Spinal cord (tissue), 10 donors: ENCODE results near the gene DIP2C. TPM values are rescaled to one million over a fixed set of nuclear protein-coding genes. Genes with fewer than 3 reads are reported as not detected.
"Not testable (repeated sequence)": the region's sequence is repeated elsewhere in the genome, so short reads cannot be mapped to it uniquely, and the experiment has no call there.

Experiments used
- DNase-seq, 6 donors: peaks; one replicate each; pipeline versions ENCODE4 v3.0.0 to v3.0.0-alpha.2; 2013 to 2015; ENCODE audit warnings: low spot score in 6 of 6, low read depth in 4 of 6
- H3K27ac ChIP-seq: one replicate; pipeline ENCODE4 v1.5.1; 2013; ENCODE audit warnings: low read depth, low read length, control low read depth
- H3K27me3 ChIP-seq: one replicate; pipeline ENCODE4 v1.6.1; 2013; ENCODE audit warnings: low read length; ENCODE audit not compliant: control insufficient read depth, insufficient read depth
- H3K36me3 ChIP-seq: one replicate; pipeline ENCODE4 v1.6.1; 2013; ENCODE audit warnings: low read length; ENCODE audit not compliant: control insufficient read depth, insufficient read depth
- H3K4me1 ChIP-seq: one replicate; pipeline ENCODE4 v1.6.1; 2013; ENCODE audit warnings: low read length; ENCODE audit not compliant: control insufficient read depth, insufficient read depth
- H3K4me3 ChIP-seq: one replicate; pipeline ENCODE4 v1.5.1; 2013; ENCODE audit warnings: low read depth, low read length, control low read depth
- H3K9me3 ChIP-seq: one replicate; pipeline ENCODE4 v1.6.1; 2013; ENCODE audit warnings: low read length; ENCODE audit not compliant: control insufficient read depth, insufficient read depth
- WGBS: methylation state at CpG from one replicate; pipeline ENCODE4 v1.1.5; 2013; ENCODE audit warnings: missing lambda C conversion rate; ENCODE audit not compliant: insufficient coverage; 5-methylcytosine and 5-hydroxymethylcytosine counted together
- polyA plus RNA-seq, 2 donors: library from polyadenylated mRNA; unstranded; fragments of 120-200 nt; gene quantifications; one replicate each; pipeline ENCODE4 v1.2.1, GENCODE V29; 2013; ENCODE audit not compliant: insufficient read length in 2 of 2
- total RNA-seq, 2 donors: library from RNA; depleted of rRNA in 1 of 2; stranded (reverse); fragments of 120-200 nt in 1 of 2; fragments of >200 nt in 1 of 2; gene quantifications; one replicate each; pipeline versions ENCODE4 v1.2.3 to v1.2.4, GENCODE V29; 2013 to 2014
- donor health status: healthy.

The DIP2C gene
- total and polyA plus RNA-seq, 4 donors: 15.4 to 36.3 (median 29.3) TPM

GRCh38 chr10:451856-452255 is 237.6 kb downstream of the DIP2C start:
- DNase-seq: no peak
- WGBS: 81% methylated on average over 7 of the region's 7 CpGs
- Histone ChIP-seq H3K36me3 (peaks cover 2% of the 10 kb centered on the region), H3K9me3 (no peaks in the 10 kb centered on the region), H3K4me1 (peaks cover 21% of the 10 kb centered on the region), H3K27ac (no peak overlapping the region), H3K27me3 (no peaks in the 10 kb centered on the region), H3K4me3 (no peak overlapping the region)

DNA sequence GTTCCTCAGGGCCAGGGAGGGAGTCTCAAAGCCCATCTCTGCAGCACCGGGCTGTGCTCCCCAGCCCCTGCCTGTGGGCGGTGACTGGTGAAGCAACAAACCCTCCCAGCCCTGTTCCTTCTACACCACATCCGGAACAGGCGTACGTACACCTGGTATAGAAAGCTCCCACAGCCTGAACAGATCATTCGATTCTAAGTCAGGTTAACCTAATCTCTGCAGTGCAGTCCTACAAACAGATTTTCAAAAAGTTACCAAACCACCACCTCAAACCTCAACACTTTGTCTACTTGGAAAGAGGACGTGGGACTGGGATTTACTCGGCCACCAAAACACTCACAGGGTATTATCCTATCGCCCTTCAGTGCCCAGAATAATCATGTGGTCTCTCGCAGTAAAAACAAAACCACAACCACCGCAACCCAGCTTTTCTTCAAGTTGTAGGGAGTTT is 238.4 kb downstream of the DIP2C start:
- no peak overlapping the region for H3K27ac ChIP-seq
- H3K36me3 ChIP-seq: peaks cover 2% of the 10 kb centered on the region
- H3K27me3 ChIP-seq: no peaks in the 10 kb centered on the region
- H3K4me3 ChIP-seq: no peak overlapping the region
- 77% methylated on average over 6 of the region's 11 CpGs for whole genome bisulfite sequencing
- no peak for DNase-seq
- H3K9me3 ChIP-seq: no peaks in the 10 kb centered on the region
- peaks cover 18% of the 10 kb centered on the region for H3K4me1 ChIP-seq

GRCh38 chr10:450463-450862 is 239.0 kb downstream of the DIP2C start:
- Histone ChIP-seq H3K27ac (no peak overlapping the region), H3K36me3 (peaks cover 2% of the 10 kb centered on the region), H3K4me3 (no peak overlapping the region), H3K9me3 (no peaks in the 10 kb centered on the region), H3K27me3 (no peaks in the 10 kb centered on the region), H3K4me1 (peaks cover 18% of the 10 kb centered on the region)
- DNase-seq: no peak
- 56% methylated on average over 2 of the region's 3 CpGs for WGBS

GRCh38 chr10:449331-449730 is 240.1 kb downstream of the DIP2C start:
- no CpG with 5 or more reads among the region's 6 CpGs for WGBS
- DNase-seq, H3K9me3 ChIP-seq, H3K27me3 ChIP-seq, H3K27ac ChIP-seq, H3K4me3 ChIP-seq, H3K36me3 ChIP-seq: not testable (repeated sequence)
- H3K4me1 ChIP-seq: peaks cover 18% of the 10 kb centered on the region

GRCh38 chr10:443459-443858 is 246.0 kb downstream of the DIP2C start:
- 82% methylated on average over 1 of the region's 2 CpGs for WGBS
- H3K4me3 ChIP-seq: no peak overlapping the region
- peaks cover 2% of the 10 kb centered on the region for H3K4me1 ChIP-seq
- no peaks in the 10 kb centered on the region for H3K9me3 ChIP-seq
- DNase-seq: no peak
- peaks cover 14% of the 10 kb centered on the region for H3K36me3 ChIP-seq
- H3K27ac ChIP-seq: no peak overlapping the region
- no peaks in the 10 kb centered on the region for H3K27me3 ChIP-seq

- H3K27me3 ChIP-seq: no peaks in the 10 kb centered on the region
- no peak overlapping the region for H3K27ac ChIP-seq
- no peak for DNase-seq
- peaks cover 17% of the 10 kb centered on the region for H3K36me3 ChIP-seq
- H3K9me3 ChIP-seq: no peaks in the 10 kb centered on the region
- 93% methylated on average over 6 of the region's 6 CpGs for WGBS
- peaks cover 5% of the 10 kb centered on the region for H3K4me1 ChIP-seq
- H3K4me3 ChIP-seq: no peak overlapping the region
These were observed 247.3 kb downstream of the DIP2C start for GRCh38 chr10:442209-442608.

DNA sequence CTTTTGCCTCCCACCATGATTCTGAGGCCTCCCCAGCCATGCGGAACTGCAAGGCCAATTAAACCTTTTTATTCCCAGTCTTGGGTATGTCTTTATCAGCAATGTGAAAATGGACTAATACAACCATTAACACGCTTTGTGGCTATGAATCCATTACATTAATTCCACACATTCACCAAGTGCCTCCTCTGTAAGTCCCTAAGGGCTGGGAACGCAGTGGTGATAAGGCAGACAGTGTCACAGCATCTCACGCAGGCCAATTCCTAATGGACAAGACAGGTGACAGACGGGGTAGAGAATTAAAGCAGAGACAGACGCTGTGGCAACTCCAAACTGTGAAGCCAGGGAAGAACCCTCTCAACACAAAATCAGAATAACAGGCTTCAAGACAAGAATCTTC is 247.8 kb downstream of the DIP2C start:
- no peak overlapping the region for H3K4me3 ChIP-seq
- peak in 1 of 6 donors; percentile 62 for DNase-seq
- peaks cover 19% of the 10 kb centered on the region for H3K36me3 ChIP-seq
- 93% methylated on average over 3 of the region's 6 CpGs for WGBS
- H3K27ac ChIP-seq: no peak overlapping the region
- H3K4me1 ChIP-seq: peaks cover 5% of the 10 kb centered on the region
- H3K27me3 ChIP-seq: no peaks in the 10 kb centered on the region
- H3K9me3 ChIP-seq: no peaks in the 10 kb centered on the region

DNA sequence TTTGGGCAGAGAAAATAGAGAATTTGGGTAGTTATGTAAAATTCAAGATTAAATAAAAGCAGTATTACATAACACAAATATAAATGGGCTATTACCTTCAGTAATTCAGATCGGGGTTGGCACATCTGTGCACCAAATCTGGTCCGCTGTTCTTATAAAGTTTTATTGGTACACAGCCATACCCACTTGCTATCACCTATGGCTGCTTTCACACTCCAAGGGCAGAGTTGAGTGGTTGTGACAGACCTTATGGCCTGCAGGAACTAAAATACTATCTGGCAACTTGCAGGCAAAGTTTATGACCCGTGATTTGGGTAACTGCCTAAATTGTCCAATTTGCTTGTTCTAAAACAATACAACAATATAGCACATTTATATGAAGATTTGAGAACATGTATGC is 249.3 kb downstream of the DIP2C start:
- peaks cover 24% of the 10 kb centered on the region for H3K36me3 ChIP-seq
- H3K27ac ChIP-seq: no peak overlapping the region
- DNase-seq: no peak
- H3K27me3 ChIP-seq: no peaks in the 10 kb centered on the region
- peaks cover 5% of the 10 kb centered on the region for H3K4me1 ChIP-seq
- WGBS: no CpG with 5 or more reads among the region's 3 CpGs
- H3K9me3 ChIP-seq: no peaks in the 10 kb centered on the region
- H3K4me3 ChIP-seq: no peak overlapping the region

GRCh38 chr10:437698-438490 is 251.6 kb downstream of the DIP2C start:
- no peaks in the 10 kb centered on the region for H3K27me3 ChIP-seq
- no peaks in the 10 kb centered on the region for H3K9me3 ChIP-seq
- H3K36me3 ChIP-seq: peaks cover 24% of the 10 kb centered on the region
- no peak overlapping the region for H3K4me3 ChIP-seq
- no peak for DNase-seq
- no peak overlapping the region for H3K27ac ChIP-seq
- peaks cover 5% of the 10 kb centered on the region for H3K4me1 ChIP-seq
- WGBS: no CpG with 5 or more reads among the region's 3 CpGs
